ENCODE data around the gene FIBP.

FIBP gene

DNA sequence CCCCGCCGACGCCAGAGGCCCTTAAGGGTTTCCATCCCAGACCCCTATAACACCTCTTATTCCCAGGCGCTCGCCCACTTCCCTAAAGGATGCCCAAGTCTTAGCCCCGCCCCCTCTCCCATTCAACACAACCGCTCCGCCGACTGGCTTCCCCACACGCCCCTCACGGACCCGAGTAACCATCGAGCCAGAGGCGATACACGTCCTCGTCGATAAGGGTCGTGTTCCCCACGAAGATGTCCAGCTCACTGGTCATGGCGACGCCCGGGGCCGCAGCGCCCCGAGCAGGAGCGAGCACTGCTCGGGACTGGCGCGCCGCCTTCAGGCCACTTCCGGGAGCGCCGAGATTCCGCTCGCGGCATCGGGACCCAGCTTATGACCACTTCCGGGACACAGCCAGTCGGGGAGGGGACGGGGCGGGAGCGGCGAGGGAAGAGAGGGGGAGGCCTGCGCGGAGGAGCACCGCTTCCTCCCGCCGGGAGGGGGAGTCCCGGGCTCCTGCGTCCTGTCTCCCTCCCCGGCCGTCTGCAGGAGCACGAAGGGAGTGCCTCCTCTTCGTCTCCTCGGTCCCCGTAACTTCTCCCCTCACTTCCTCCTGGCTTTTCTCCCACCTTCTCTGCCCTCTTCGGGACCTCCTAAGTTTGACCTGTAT is at the start of gene FIBP:
TSS of gene FIBP (minus strand) at position 309 of the 652 bp plus-strand sequence. CDS start at position 256, 53 bp downstream.
- DNase-seq = peak; percentile 99

GRCh38 chr11:65937766-65938165 is 49.5 kb upstream of the FIBP start:
- DNase-seq = no peak

DNA sequence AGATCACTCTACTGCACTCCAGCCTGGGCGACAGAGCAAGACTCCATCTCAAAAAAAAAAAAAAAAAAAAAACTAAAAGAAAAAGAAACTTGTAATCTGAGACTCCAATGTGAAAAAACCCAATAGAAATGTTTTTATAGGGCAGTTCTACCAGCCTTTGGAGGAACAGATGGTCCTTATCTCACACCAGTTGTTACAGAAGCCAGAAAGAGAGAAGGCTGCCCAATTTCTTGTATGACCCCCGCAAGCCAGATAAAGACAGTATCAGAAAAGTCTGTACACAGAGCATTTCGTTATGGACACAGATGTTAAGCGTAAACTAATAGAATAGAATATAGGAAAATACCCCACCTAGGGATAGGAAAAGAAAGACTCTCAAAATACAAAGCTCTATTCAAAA is 45.7 kb upstream of the FIBP start:
- no peak for DNase-seq

DNA sequence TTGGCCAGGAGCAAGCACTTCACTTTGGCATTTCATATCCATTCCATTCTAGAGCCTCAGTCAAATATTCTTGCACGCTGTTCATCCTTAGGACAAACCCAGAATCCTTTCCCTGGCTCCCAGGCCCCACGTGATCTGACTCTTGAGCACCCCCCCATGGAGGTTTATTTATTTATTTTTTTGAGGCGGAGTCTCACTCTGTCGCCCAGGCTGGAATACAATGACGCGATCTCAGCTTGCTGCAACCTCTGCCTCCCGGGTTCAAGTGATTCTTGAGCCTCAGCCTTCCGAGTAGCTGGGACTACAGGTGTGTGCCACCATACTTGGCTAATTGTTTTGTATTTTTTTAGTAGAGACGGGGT is 44.3 kb upstream of the FIBP start:
- DNase-seq = peak; percentile 16

- DNase-seq = no peak
These were observed 43.7 kb upstream of the FIBP start for GRCh38 chr11:65931773-65932557.

DNA sequence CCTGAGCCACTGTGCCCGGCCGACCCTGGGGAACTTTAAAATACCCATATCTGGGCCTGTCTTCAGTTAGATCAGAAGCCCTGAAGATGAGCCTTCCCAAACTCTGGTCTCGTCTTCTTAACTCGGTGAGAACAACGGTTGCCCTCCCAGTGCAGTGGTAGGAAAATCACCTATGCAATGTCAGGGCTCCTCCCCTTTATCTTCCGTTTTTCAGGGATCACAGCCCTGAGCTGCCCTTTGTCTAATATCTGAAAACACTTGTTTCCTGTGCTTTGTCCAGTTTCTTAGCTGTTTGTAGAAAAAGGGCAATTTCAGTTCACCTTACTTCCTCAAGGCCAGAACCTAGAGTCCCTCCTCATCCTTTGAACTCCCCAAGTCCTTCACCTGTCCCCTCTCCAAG is 40.4 kb upstream of the FIBP start:
- DNase-seq = no peak

DNA sequence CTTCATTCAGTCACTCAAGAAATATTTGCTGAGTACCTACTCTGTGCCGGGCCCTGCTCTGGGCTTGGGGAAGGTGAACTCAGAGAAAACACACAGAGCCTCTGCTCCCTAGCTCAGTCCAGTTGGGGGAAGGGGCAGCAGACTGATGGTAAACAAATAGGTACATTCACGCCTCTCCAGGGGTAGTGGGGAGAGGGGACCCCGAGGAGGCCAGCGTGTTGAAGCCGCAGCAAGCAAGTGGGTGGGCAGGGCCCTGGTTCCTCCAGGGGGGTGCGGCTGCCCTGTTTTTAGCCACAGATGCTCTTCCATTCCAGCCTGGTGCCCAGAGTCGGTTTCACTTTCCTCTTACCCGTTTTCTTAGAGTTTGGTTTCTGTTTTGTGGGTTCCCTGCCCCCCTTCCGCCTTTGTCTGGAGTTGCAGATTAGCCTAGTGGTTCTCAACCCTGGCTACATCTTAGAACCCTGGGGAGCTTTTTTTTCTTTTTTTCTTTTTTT is 39.7 kb upstream of the FIBP start:
- DNase-seq = peak; percentile 92

DNA sequence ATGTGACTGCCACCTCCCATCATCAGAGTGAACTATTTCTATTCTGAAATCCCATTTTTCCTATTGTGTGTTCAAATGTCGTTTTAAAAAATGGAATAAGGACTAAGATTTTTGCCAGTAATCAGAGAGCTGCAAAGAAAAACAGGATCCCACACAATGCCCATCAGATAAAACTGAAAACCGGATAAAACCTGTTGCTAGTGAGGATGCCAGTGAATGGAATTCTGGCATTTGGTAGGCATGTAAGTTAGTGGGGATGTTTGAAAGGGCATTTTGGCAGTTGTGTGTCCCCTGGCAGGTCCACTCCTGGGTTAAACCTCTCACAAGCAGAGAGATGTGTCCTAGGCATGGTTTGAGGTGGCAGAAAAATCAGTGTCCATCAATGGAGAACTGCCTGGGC is 37.1 kb upstream of the FIBP start:
- DNase-seq = no peak

DNA sequence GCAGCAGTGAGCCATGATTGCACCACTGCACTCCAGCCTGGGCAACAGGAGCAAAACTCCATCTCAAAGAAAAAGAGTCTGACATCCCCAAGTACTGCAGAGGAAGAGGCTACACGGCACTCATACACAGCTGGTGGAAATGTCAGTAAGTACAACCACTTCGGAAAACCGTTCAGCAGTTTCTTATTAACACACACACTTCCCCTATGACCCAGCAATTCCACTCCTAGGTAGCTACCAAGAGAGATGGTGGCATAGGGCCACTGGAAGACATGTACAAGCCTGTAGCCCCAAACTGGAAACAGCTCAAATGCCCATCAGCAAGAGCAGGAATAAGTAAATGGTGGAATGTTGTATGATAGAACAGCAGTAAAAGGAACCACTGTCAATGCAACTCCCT is 34.3 kb upstream of the FIBP start:
- DNase-seq = no peak

GRCh38 chr11:65921876-65922275 is 33.6 kb upstream of the FIBP start:
- DNase-seq = no peak

DNA sequence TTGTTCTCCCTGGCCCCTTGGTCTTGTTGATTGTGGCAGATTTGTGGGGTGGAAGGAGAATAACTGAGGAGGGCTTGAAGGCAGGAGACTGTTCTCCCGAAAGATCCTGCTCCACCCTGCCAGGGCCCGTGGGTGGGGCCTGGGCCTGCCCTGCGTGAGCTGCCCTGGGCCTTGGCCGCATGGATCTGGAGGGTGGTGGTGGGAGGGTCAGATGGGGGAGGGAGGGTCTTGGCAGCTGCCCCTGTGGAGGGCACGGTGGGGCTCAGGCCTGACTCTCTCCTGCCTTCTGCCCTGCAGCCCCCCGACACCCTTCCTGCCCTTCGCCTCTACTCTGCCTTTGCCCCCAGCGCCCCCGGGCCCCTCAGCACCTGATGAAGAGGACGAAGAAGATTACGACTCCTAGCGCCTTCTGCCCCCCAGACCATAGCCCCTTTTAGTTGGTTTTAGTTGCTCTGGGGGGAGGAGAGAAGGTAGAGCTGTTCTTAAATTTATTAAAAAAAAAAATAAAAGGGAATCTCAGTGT is 32.8 kb upstream of the FIBP start:
- DNase-seq = no peak

GRCh38 chr11:65920372-65920802 is 32.1 kb upstream of the FIBP start:
- DNase-seq = no peak

DNA sequence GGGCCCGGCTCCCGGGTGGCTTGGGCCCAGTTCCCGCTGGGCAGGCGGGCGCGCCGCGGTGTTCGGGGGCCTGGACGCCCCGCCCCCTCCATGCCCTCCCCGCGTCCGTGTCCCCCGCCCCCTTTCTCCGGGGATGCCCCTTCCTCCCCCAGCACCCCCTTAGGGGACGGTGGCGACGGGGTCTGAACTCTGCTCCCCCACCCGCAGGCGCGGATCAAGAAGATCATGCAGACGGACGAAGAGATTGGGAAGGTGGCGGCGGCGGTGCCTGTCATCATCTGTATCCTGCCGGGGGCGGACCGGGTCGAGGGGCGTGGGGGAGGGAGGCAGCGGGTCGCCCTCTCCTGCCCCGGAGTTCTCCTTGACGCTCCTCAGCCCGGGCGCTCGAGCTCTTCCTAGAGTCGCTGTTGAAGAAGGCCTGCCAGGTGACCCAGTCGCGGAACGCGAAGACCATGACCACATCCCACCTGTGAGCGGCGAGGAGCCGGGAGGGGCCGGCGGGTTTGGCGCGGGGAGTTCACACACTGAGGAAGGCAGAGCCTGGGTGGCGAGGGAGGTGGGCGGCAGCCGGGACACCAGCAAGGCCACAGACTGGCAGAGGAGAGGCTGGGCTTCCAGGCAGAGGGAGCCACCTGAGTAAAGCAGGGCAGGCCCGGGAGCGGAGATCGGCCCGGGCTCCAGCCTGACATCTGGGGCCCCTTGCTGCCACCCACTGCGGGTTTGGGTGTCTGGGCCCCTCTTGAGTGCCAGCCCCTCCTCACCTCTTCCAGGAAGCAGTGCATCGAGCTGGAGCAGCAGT is 31.5 kb upstream of the FIBP start:
- no peak for DNase-seq

DNA sequence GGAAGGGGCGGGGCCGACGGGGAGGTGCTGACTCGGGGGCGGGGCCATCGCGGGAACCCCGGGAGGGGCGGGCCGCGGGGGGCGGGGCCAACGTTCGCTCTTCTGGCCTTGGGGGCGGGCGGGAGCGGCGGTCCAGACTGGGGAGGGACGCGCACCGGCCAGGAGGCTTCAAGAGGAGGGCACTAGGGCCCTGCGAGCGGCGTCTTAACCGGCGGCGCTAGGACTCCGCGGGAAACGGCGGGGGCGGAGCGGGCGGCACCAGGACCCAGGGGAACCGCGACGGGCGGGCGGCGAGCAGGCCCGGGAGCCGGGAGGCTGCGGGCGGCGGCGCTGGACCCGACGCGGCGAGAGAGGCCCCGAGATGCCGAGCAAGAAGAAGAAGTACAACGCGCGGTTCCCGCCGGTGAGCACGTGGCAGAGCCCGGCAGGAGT is 30.9 kb upstream of the FIBP start, which contains the start of gene DRAP1:
TSS of gene DRAP1 (plus strand) at position 286 of the 432 bp plus-strand sequence. CDS start at position 362, 76 bp downstream.
- peak; percentile 100 for DNase-seq

GRCh38 chr11:65918211-65919140 is 30.2 kb upstream of the FIBP start, which contains the start of gene C11orf68:
Gene C11orf68, minus strand, starts transcription at chr11:65919062. Its CDS starts 31 bp downstream, at chr11:65919031.
- DNase-seq = no peak

DNA sequence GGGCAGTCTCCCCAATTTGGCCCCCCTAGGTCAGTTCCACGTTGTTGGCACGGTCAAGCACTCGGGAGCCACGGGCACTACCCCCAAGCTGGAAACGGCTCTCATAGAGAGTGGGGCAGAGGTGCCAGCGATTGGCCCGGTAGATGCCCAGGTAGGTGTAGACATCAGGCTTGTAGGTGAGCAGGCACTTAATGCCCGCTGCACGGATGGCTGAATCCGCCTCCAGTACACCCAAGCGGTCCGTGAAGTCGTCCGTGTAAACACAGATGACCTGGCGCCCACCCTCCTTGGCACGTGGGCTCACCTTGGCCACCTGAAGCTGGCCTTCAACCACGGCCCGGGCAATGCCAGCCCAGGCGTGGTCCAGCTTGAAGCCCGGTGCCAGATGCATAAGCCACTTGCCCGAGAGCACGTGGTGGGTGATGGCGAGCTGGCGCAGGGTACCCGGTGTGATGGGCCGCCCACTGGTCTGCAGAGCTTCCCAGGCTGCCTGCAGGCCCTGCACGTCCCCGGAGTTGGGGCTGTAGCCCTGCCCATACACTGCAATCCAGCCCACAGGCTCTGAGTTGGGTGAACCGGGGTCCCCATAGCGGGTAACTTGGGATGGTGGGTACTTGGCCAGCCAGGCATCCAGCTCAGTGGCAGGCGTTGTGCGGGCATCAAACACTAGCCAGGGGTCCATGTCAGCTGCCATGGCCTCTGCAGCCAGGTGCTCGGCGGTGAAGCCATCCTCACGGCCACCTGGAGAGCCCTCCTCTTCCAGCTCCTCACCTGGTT is 29.4 kb upstream of the FIBP start:
- DNase-seq = no peak

DNA sequence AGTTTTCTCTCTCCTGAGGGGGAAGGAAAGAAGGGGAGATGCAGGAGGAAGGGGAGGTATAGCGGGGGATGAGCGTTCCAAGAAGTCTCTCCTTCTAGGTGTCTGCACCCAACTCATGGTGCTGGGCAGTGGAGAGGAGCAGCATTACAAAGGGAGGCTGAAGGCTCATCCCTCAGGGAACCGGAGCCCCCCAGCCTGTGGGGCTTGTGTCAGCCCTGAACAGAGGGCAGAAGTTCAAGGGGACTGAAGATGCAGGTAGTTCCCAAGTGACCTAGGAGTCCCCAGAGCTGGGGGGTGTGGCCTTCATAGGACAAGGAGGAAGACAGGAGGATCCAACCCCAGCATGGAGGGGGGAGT is 28.8 kb upstream of the FIBP start:
- no peak for DNase-seq

DNA sequence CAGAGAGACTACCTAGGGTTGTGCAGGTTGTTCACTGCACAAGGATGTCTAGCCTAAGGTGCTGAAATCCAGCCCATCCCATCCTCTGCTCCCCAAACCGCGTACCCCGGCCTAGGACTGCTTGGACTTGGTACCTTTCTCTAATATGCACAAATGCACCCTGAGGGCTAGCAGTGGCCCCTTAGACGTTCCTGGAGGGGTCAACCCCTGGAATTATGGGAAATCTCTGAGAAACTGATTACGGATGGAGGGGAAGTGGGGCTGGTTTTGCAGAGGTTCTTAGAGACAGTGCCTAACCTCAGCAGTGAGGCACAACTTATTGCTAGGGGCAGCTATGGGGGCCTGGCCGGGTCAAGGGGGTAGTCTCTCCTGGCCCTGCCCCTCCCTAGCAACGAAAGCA is 28.1 kb upstream of the FIBP start:
- DNase-seq = no peak

- peak; percentile 64 for DNase-seq
These were observed 27.6 kb upstream of the FIBP start for GRCh38 chr11:65915821-65916251.

GRCh38 chr11:65915101-65915820 is 27.0 kb upstream of the FIBP start:
- DNase-seq = no peak

Data from suppressor macrophage treated with lipopolysaccharide for 4 hours (primary cell).